HCT116 (cell line): Measurements from ENCODE around the gene PRDM2. TPM values are rescaled to one million over a fixed set of nuclear protein-coding genes. Genes with fewer than 3 reads are reported as not detected.

Experiments used
- ATAC-seq: fragments of 200-7000 bp; cut with Tn5 transposase; 2 replicates; pipeline ENCODE4 v1.9.1; 2020; ENCODE audit warnings: mild to moderate bottlenecking, moderate library complexity
- BruUV-seq: library from RNA; stranded (reverse); fragments of 400-500 nt; replicated peaks from 2 replicates; lab custom pipeline; 2021; lab: Mats Ljungman, UMichigan
- CTCF ChIA-PET: fragments of 300-600 bp; sonication (Branson Sonifier 250); formaldehyde crosslinking; loops from one replicate; lab custom pipeline; 2021; ENCODE audit warnings: antibody characterized with exemption; lab: Charles Lee
- POLR2A ChIA-PET: fragments of 300-600, 350-600 bp; sonication (Branson Sonifier 250); formaldehyde crosslinking; loops from one replicate; lab custom pipeline; 2021; ENCODE audit warnings: antibody characterized with exemption; lab: Charles Lee
- RAD21 ChIA-PET, 2 experiments: fragments of 300-600 bp; sonication (Branson Sonifier 250); formaldehyde crosslinking; loops; one replicate each; lab custom pipeline; 2023; ENCODE audit warnings: low total read pairs in 2 of 2; ENCODE audit not compliant: uncharacterized antibody in 2 of 2, unreplicated experiment in 2 of 2, low non-redundant PET in 1 of 2; lab: Charles Lee
- DNase-seq: peaks from one replicate; pipeline ENCODE4 v3.0.0-alpha.2; 2010; ENCODE audit warnings: low read depth, low spot score
- H2AFZ ChIP-seq: fragments of 200-600 bp; shearing (Covaris generic), sonication (generic); 2 replicates; pipeline ENCODE4 v1.6.1; 2017; ENCODE audit warnings: low read depth, mixed run types, mixed read lengths, antibody characterized with exemption, low read length; ENCODE audit not compliant: poor library complexity, severe bottlenecking
- H3K27ac ChIP-seq: 2 replicates; pipeline ENCODE4 v1.5.1; 2012; ENCODE audit warnings: low read depth, low read length
- H3K27me3 ChIP-seq: fragments of 200-600 bp; sonication (generic); 2 replicates; pipeline ENCODE4 v1.6.1; 2016; ENCODE audit warnings: mixed run types, low read length, mixed read lengths; ENCODE audit not compliant: insufficient read depth
- H3K36me3 ChIP-seq, 2 experiments: fragments of 200-500 bp in 1 of 2; fragments of 200-600 bp in 1 of 2; sonication (Bioruptor generic) in 1 of 2; sonication (generic) in 1 of 2; 2 replicates each; pipeline versions ENCODE4 v1.5.1 to v1.6.1; 2014 to 2016; ENCODE audit warnings: low read length in 2 of 2, inconsistent platforms in 1 of 2, mixed read lengths in 1 of 2, mixed run types in 1 of 2; ENCODE audit not compliant: insufficient read depth in 2 of 2, control insufficient read depth in 1 of 2
- H3K4me1 ChIP-seq, 2 experiments: fragments of 200-600 bp in 1 of 2; sonication (generic) in 1 of 2; 2 replicates each; pipeline versions ENCODE4 v1.5.1 to v1.6.1; 2012 to 2017; ENCODE audit warnings: low read length in 2 of 2, inconsistent platforms in 1 of 2, mild to moderate bottlenecking in 1 of 2, mixed read lengths in 1 of 2, mixed run types in 1 of 2, moderate library complexity in 1 of 2; ENCODE audit not compliant: insufficient read depth in 2 of 2, control insufficient read depth in 1 of 2
- H3K4me2 ChIP-seq: fragments of 200-600 bp; sonication (generic); 2 replicates; pipeline ENCODE4 v1.6.1; 2017; ENCODE audit warnings: mixed run types, low read length, mixed read lengths
- H3K4me3 ChIP-seq, 2 experiments: fragments of 200-600 bp in 1 of 2; sonication (generic) in 1 of 2; replicated peaks in 1 of 2; 2 replicates each; pipeline ENCODE4 v1.5.1; 2011 to 2016; ENCODE audit warnings: low read length in 2 of 2, control low read depth in 1 of 2, low read depth in 1 of 2, mild to moderate bottlenecking in 1 of 2, mixed read lengths in 1 of 2, mixed run types in 1 of 2
- H3K79me2 ChIP-seq: fragments of 200-600 bp; sonication (generic); 2 replicates; pipeline ENCODE4 v1.6.1; 2017; ENCODE audit warnings: mild to moderate bottlenecking, mixed run types, low read length, moderate library complexity, mixed read lengths; ENCODE audit not compliant: insufficient read depth
- H3K9ac ChIP-seq: fragments of 200-600 bp; sonication (generic); 2 replicates; pipeline ENCODE4 v1.6.1; 2016; ENCODE audit warnings: low read length, mixed read lengths
- H3K9me2 ChIP-seq: fragments of 200-600 bp; sonication (generic), shearing (Covaris generic); 2 replicates; pipeline ENCODE4 v1.6.1; 2017; ENCODE audit warnings: mixed run types, mild to moderate bottlenecking, moderate library complexity; ENCODE audit not compliant: insufficient read depth
- H3K9me3 ChIP-seq, 2 experiments: fragments of 200-500 bp in 1 of 2; fragments of 200-600 bp in 1 of 2; sonication (Bioruptor generic) in 1 of 2; sonication (generic) in 1 of 2; 2 replicates each; pipeline ENCODE4 v1.6.1; 2014 to 2017; ENCODE audit warnings: low read length in 2 of 2, mixed read lengths in 2 of 2, inconsistent platforms in 1 of 2, low read depth in 1 of 2, mild to moderate bottlenecking in 1 of 2, mixed run types in 1 of 2, moderate library complexity in 1 of 2; ENCODE audit not compliant: control insufficient read depth in 1 of 2, insufficient read depth in 1 of 2
- H4K20me1 ChIP-seq: fragments of 200-600 bp; sonication (generic), shearing (Covaris generic); 2 replicates; pipeline ENCODE4 v1.6.1; 2017; ENCODE audit warnings: mixed run types, mild to moderate bottlenecking, moderate library complexity; ENCODE audit not compliant: insufficient read depth
- CBX3 ChIP-seq: IDR thresholded peaks from 2 replicates; pipeline ENCODE4 v1.6.1; 2012; ENCODE audit warnings: low read depth
- CEBPB ChIP-seq: IDR thresholded peaks from 2 replicates; pipeline ENCODE4 v1.6.1; 2012; ENCODE audit warnings: low read depth
- CTCF ChIP-seq, 3 experiments: fragments of 200-600 bp in 1 of 3; sonication (generic) in 1 of 3; IDR thresholded peaks in 2 of 3; conservative IDR thresholded peaks in 1 of 3; 2 replicates each; pipeline ENCODE4 v1.5.1; 2012 to 2017; ENCODE audit warnings: low read depth in 2 of 3, low read length in 2 of 3, antibody characterized with exemption in 1 of 3, borderline replicate concordance in 1 of 3, control low read depth in 1 of 3, mild to moderate bottlenecking in 1 of 3, mixed read lengths in 1 of 3, mixed run types in 1 of 3, moderate library complexity in 1 of 3; ENCODE audit not compliant: insufficient read depth in 1 of 3
- EGR1 ChIP-seq: IDR thresholded peaks from 2 replicates; pipeline ENCODE4 v1.6.1; 2012; ENCODE audit warnings: low read depth
- ELF1 ChIP-seq: IDR thresholded peaks from 2 replicates; pipeline ENCODE4 v1.6.1; 2012; ENCODE audit warnings: low read depth, borderline replicate concordance
- EZH2phosphoT487 ChIP-seq: fragments of 200-600 bp; IDR thresholded peaks from 2 replicates; pipeline ENCODE4 v1.6.1; 2018; ENCODE audit warnings: antibody characterized with exemption, borderline replicate concordance
- JUND ChIP-seq: IDR thresholded peaks from 2 replicates; pipeline ENCODE4 v1.6.1; 2012
- MAX ChIP-seq: IDR thresholded peaks from 2 replicates; pipeline ENCODE4 v1.6.1; 2012
- POLR2AphosphoS5 ChIP-seq: IDR thresholded peaks from 2 replicates; pipeline ENCODE4 v1.6.1; 2011; ENCODE audit warnings: mild to moderate bottlenecking, low read depth, low read length, moderate library complexity
- REST ChIP-seq: IDR thresholded peaks from 2 replicates; pipeline ENCODE4 v1.6.1; 2012; ENCODE audit warnings: low read depth
- SIN3A ChIP-seq: IDR thresholded peaks from 2 replicates; pipeline ENCODE4 v1.6.1; 2012; ENCODE audit warnings: low read depth
- YY1 ChIP-seq: IDR thresholded peaks from 2 replicates; pipeline ENCODE4 v1.6.1; 2011; ENCODE audit warnings: low read length, low read depth, moderate library complexity, mild to moderate bottlenecking; ENCODE audit not compliant: insufficient replicate concordance; ENCODE audit errors: extremely low read depth
- ZBTB33 ChIP-seq: IDR thresholded peaks from 2 replicates; pipeline ENCODE4 v1.6.1; 2011; ENCODE audit warnings: mild to moderate bottlenecking, low read length, moderate library complexity; ENCODE audit not compliant: insufficient replicate concordance; ENCODE audit errors: extremely low read depth
- ZFX ChIP-seq: fragments of 450-650 bp; IDR thresholded peaks from 2 replicates; pipeline ENCODE4 v1.6.1; 2017
- intact Hi-C: fragments of 100-400 bp; cut with micrococcal nuclease; formaldehyde crosslinking; loops from 2 replicates; pipeline ENCODE4 v1.10.0; 2022
- total RNA-seq: library from RNA; stranded (reverse); gene quantifications from one replicate; pipeline ENCODE4 v1.2.1, GENCODE V29; 2021; ENCODE audit not compliant: unreplicated experiment

PRDM2 gene
- total RNA-seq, 1 experiment from 2014 or later = 17.3 TPM

GRCh38 chr1:13819642-13820041 lies 119.7 kb downstream of the PRDM2 start:
- intact Hi-C loops = no loop called here
- Histone ChIP-seq H3K79me2 (no peaks in the 10 kb centered on the region), H4K20me1 (no peaks in the 10 kb centered on the region), H3K4me2 (no peak overlapping the region), H3K9ac (no peak overlapping the region), H3K9me2 (no peaks in the 10 kb centered on the region), H3K4me3 (no peak overlapping the region), H3K9me3 (no peaks in the 10 kb centered on the region), H2AFZ (no peak overlapping the region), H3K27me3 (no peaks in the 10 kb centered on the region), H3K27ac (no peak overlapping the region), H3K36me3 (no peaks in the 10 kb centered on the region), H3K4me1 (no peaks in the 10 kb centered on the region)
- ChIA-PET POLR2A (no interaction called here), RAD21 (no interaction called here), CTCF (no interaction called here)
- DNase-seq (no peak), ATAC-seq (no peak)
- TF ChIP-seq REST (no peak), SIN3A (no peak), CBX3 (no peak)
- BruUV-seq = no TSS peak

- ChIA-PET RAD21 (no interaction called here), CTCF (no interaction called here), POLR2A (no interaction called here)
- Histone ChIP-seq H3K9me2 (no peaks in the 10 kb centered on the region), H4K20me1 (no peaks in the 10 kb centered on the region), H3K27ac (no peak overlapping the region), H3K4me3 (no peak overlapping the region), H3K79me2 (no peaks in the 10 kb centered on the region), H3K36me3 (no peaks in the 10 kb centered on the region), H2AFZ (no peak overlapping the region), H3K27me3 (no peaks in the 10 kb centered on the region), H3K9ac (no peak overlapping the region), H3K9me3 (no peaks in the 10 kb centered on the region), H3K4me2 (no peak overlapping the region), H3K4me1 (no peaks in the 10 kb centered on the region)
- DNase-seq (no peak), ATAC-seq (no peak)
- BruUV-seq = no TSS peak
- intact Hi-C loops = no loop called here
- TF ChIP-seq MAX = no peak
- TF ChIP-seq YY1 = no peak
- no peak for TF ChIP-seq EZH2phosphoT487
- no peak for TF ChIP-seq ZBTB33
- TF ChIP-seq CTCF (IDR thresholded peaks at IDR 0.05 in 2 of 3, conservative IDR thresholded peaks at IDR 0.05 in 1 of 3; ENCODE audit: borderline replicate concordance in 1 of 3, insufficient read depth in 1 of 3, low read depth in 2 of 3, low read length in 2 of 3) = no peak
- TF ChIP-seq JUND = no peak
- no peak for TF ChIP-seq SIN3A
- TF ChIP-seq ELF1 = no peak
- no peak for TF ChIP-seq EGR1
- TF ChIP-seq CBX3 = no peak
- no peak for TF ChIP-seq CEBPB
- TF ChIP-seq POLR2AphosphoS5 = no peak
- no peak for TF ChIP-seq ZFX
Observed at GRCh38 chr1:13820055-13820454, 120.1 kb downstream of the PRDM2 start.
